Measurements from ENCODE around the gene LENG8.

DNA sequence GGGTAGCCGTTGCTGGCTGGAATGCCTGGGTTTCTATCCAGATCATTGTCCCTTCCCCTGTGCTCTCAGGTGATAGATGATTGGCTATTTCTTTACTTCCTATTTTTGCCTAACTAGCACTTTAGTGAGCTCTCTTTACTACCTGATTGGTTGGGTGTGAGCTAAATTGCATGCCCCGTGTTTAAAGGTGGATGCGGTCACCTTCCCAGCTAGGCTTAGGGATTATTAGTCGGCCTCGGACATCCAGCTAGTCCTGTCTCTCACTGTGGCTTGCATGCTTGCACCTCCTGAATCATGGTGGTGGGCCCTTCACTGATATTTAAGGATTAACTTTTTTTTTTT lies 23.6 kb upstream of the LENG8 start:
- TF ChIP-seq POLR2A (IDR thresholded peaks at IDR 0.05): no peak
- TF ChIP-seq, protein P1, sequence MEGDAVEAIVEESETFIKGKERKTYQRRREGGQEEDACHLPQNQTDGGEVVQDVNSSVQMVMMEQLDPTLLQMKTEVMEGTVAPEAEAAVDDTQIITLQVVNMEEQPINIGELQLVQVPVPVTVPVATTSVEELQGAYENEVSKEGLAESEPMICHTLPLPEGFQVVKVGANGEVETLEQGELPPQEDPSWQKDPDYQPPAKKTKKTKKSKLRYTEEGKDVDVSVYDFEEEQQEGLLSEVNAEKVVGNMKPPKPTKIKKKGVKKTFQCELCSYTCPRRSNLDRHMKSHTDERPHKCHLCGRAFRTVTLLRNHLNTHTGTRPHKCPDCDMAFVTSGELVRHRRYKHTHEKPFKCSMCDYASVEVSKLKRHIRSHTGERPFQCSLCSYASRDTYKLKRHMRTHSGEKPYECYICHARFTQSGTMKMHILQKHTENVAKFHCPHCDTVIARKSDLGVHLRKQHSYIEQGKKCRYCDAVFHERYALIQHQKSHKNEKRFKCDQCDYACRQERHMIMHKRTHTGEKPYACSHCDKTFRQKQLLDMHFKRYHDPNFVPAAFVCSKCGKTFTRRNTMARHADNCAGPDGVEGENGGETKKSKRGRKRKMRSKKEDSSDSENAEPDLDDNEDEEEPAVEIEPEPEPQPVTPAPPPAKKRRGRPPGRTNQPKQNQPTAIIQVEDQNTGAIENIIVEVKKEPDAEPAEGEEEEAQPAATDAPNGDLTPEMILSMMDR (IDR thresholded peaks at IDR 0.05): no peak
